GM19240 (cell line): ENCODE data around the gene AXIN1.

Experiments
- DNase-seq: peaks from one replicate; pipeline ENCODE4 v3.0.0; 2011; ENCODE audit warnings: low spot score; ENCODE audit not compliant: insufficient read length

AXIN1 gene

DNA sequence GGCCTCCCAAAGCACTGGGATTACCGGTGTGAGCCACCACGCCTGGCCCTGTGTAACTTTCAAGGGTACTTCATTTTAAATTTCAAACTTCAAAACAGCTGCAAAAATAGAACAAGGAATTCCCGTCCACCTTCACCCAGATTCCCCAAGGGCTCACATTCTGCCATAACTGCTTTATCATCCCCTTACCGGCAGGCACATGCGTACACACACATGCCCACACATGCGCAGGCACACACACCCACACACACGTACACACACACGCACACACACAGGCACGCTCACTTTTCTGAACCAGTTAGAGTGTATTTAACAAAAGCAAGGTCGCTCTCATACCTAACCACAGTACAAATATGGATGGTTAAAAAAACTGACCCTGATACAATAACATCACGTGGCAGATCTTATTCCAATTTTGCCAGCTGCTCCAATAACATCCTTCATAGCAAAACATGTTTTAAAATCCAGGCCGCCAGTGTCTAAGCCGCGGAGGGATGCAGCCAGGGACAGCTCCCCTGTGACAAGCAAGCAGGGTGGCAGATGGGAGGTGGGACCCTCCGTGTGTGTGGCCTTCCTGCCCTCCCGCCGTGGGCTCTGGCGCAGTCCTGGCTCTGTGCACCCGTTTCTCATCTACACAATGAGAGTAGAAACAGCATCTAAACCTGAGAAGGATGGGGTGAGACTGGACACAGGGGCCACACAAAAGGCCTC, 46.5 kb downstream of the AXIN1 start:
- DNase-seq, result no peak

DNA sequence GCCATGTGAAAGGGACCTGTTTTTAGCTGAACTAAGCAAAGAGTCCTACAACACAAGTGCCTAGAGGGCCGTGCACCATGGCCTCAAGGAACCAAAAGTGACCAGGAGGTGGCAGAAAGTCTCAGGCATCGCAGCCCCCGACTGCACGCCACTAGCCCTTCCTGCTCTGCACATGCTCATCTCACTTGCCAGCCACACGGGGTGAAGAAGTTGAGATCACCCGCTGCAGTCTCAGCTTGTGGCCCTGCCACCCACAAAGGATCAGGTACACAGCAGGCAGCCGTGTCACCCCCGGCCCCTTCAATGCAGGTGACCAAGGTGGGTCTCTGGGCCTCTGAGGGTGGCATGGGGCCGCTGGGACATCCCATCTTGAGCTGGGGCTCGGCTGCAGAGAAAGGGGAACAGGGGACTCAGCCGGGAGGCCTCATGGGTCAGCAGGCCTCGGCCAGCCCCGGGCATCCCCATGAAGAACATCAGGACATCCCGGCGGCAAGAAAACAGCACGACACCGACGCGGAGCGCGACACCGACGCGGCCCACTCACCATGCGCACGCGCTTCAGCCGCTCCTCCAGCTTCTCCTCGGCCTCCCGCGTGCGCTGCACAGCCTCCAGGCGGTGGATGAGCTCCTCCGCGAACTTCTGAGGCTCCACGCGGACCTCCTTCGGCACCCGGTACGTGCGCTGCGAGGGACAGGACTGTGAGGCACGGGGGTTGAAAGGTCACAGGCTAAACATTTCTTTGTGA, 48.6 kb downstream of the AXIN1 start:
- no peak for DNase-seq

DNA sequence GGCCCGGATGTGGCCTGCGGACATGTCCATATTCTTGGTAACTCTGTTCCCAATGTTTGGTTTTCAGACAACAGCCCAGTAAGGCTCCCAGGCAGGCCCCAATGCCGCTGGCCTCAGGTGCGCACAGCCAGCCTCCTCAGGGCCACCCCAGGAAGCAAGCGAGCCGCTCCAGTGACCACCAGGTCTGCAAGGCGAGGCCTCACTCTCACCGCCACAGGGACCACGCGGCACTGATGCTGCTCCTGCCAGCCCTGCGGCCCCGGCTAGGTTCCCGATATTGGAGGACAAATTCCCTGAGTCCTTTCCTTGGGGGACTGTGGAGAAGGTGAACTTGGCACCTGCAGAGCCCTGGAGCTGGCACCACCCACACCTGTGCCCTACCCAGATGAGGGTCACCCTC, 50.6 kb downstream of the AXIN1 start:
- no peak for DNase-seq

DNA sequence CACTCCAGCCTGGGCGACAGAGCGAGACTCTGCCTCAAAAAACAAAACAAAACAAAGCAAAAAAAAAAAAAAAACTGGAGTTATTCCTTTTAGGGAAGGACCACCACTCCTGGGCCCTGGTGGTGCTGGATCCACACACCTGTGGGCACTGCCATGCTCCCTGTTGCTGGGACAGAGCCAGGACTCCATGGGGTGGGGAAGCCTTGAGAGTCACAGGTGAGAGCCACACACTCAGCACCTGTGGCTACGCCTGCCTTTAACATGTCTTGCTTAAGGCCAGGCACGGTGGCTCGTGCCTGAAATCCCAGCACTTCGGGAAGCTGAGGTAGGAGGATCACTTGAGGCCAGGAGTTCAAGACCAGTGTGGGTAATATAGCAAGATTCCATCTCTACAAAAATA, 51.3 kb downstream of the AXIN1 start:
- no peak for DNase-seq

DNA sequence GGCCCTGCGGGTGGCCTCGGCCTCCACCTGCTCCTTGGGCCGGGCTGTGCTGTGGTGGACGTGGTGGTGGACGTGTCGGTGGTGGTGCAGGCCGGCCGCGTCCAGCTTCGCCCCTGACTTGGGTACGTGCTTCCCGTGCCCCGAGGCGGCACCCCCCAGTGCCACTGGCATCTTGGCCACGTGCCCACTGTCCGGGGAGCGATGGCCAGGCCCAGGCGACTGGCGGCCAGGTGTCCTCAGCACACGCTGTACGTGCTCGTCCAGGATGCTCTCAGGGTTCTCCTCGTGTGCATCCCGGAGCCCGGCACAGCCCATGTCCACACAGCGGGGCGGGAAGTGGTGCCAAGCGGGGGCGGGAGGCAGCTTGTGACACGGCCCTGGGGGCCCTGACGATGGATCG, 54.7 kb downstream of the AXIN1 start:
- no peak for DNase-seq

DNA sequence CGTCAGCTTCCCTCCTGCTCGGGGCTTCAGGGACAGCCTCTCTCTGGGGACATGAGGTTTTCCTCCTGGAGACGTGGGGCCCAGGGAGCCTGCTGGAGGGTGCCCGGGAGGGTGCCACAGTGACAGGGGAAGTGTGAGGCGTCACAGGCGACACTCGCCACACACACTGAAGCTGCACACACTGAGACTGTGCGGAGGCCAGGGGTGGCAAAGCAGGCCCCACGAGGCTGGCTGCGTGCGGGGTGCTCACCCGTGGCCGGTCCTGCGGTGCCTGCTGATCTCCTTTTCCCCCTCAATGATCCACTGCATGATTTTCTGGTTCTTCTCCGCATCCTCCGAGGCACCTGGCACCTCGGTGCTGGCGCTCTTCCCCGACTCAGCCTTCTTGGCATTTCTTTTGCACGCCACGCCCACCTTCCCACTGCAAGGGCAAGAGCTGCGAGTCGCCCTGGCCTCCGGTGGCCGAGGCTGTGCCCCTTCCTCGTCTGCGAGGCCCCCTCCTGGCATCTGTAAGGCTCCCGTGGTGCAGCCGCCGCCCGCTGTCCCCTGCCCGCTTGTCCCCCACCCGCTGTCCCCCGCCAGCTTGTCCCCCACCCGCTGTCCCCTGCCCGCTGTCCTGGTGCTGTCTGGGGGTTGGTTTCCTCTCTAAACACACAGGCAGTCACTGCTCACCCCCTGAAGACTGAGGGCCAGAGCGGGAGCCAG, 55.6 kb downstream of the AXIN1 start:
- no peak for DNase-seq

DNA sequence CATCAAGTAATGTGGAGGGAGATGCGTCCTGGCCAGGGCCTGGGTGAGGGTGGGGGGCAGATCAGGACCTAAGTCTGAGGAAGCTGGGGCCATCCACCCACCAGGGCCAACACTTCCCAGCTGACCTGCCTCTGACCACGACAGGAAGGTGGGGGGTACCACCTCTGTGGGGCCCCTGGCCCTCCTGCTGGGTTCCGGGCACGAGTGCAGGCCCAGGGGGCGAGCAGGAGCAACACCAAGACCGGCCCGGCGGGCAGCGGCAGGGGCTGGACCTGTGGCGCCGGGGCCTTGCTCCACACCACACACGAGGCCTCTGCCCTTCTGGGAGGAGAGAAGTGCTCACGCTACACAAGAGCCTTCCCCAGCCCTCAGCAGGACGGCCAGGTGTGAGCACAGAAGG, 56.2 kb downstream of the AXIN1 start:
- DNase-seq, result no peak

DNA sequence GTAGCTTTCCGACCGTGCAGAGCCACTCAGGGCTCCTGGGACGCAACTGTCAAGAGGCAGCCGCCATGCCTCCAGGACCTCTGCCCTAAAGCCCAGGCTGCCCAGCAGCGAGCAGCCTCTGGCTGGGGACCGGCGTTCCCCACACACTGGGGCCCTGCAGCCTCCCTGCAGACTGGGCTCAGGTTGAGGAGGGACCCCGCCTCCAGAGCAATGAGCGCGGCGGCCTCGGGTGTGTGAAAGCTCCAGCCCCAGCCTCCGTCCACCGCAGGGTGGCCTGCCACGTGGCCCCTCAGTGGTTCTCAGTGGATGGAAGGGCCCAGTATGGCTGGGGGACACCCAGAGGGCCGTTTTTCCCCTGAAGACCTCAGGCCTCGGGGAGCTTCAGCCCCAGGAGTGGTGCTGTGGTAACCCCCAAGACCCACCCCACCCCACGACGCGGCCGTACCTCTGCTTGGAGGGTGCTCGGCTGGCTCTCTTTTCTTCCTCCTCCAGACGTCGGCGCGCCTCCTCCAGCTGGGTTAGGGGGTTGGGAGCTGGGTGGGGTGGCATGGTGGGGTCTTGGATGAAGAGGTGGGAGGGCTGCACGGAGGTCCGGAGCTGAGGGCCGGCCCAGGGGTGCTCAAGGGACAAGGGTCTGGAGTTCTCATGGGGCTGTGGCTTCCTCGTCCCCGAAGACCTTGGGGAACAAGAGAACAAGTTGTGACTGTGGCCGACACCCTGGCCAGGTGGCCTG, 59.3 kb downstream of the AXIN1 start:
- no peak for DNase-seq

DNA sequence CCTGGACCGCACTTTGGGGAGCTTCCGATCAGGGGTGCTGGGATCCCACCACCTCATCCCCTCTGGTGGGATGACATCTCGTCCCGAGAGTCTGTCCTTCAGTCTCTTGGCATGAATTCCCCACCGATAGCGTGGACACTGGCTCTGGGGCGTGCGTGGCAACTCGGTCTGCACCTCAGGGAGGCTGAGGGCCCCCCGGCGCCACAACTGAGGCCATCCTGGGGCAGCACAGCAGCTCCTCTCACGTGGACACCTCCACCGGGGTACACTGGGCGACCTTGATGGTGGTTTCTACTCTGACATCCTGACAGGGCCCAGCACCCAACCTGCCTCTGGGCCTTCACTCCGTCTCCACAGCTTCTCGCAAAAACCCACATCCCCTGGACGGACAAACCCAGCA, 61.0 kb downstream of the AXIN1 start:
- DNase-seq, result no peak

DNA sequence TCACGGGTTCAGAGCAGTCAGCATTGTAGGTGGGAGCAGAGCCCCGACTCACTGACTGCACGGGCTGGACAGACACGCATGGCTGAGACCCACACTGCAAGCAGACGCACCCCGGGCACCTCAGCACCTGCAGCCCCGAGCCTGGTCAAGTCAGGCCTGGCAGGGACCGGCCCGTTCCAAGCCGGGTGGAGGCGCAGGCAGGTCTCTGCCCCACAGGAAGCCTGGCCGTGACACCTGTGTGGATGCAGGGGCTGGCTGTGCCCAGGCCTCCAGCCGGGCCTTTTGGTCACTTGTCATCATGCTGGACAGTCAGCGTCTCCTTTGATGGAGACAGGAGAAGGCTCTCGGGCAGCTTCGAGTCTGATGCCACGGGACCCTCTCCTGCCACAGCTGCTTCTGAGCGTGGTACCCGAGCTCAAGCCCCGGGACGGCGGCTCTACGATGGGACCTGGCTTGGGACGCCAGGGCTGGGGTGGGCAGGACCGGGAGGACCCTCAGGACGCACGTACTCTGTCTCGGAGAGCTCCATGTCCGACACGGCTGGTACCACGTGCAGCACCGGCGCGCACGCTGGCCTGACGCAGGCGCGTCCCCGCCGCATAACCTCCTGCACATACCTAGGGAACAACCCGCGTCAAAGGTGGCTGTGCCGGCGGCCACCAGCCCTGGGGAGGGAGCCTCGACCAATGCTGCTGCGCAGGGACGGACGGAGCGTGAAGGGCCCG, 61.7 kb downstream of the AXIN1 start:
- DNase-seq, result no peak

DNA sequence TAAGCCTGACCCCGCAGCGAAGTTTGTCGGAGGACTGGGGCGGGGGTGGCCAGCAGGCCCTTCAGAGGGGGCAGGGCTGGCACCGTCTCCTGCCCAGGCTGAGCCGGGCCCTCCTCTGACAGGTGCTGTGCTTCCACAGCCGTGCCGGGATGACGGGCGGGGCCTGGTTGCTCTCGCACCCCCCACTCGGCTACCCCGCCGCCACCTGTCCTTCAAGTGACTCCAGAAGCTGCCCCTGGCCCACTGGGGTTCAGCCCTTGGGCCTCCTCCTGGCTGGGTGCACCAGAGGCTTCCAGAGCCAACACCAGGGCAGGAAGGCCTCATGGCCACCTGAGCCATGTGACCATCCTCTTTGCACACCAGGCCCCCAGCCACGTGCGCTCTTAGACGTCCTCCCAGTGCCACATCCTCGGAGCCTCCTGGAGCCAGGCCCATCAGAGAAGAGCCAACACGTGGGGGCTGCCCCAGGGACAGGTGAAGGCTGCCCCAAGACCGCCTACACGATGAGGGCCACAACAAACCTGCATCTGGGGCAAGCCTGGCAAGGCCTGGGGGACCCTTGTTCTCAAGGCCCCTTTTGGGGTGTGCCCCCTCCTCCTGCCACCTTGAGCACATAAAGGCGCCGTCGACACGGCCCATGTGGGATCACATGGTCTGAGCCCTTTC, 62.4 kb downstream of the AXIN1 start:
- DNase-seq, result no peak

DNA sequence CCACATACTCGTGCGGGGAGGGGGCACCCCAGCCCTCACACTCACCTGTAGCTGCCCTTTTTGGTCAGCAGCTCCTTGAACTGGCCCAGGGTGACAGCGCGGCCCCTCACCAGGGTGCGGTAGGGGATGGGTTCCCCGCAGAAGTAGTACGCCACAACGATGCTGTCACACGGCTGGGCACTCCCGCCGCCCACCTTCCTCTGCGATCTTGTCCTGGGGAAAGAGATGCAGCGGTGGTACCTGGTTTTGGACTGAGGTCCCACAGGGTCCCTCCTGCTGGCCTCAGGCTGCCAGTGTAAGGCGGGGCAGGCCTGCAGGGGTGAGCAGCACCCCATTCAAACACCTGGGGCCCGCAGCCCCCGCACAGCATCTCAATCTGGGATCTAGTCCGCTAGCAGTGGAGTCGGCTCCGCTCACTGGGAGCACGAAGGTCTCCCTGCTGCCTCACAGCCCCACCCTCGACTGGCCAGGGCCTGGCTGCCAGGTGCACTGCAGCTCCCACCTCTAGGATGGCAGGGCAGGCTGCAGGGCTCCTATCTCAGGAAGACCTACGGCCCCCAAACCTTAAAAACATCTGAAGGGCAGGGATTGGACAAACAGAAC, 63.0 kb downstream of the AXIN1 start:
- no peak for DNase-seq

DNA sequence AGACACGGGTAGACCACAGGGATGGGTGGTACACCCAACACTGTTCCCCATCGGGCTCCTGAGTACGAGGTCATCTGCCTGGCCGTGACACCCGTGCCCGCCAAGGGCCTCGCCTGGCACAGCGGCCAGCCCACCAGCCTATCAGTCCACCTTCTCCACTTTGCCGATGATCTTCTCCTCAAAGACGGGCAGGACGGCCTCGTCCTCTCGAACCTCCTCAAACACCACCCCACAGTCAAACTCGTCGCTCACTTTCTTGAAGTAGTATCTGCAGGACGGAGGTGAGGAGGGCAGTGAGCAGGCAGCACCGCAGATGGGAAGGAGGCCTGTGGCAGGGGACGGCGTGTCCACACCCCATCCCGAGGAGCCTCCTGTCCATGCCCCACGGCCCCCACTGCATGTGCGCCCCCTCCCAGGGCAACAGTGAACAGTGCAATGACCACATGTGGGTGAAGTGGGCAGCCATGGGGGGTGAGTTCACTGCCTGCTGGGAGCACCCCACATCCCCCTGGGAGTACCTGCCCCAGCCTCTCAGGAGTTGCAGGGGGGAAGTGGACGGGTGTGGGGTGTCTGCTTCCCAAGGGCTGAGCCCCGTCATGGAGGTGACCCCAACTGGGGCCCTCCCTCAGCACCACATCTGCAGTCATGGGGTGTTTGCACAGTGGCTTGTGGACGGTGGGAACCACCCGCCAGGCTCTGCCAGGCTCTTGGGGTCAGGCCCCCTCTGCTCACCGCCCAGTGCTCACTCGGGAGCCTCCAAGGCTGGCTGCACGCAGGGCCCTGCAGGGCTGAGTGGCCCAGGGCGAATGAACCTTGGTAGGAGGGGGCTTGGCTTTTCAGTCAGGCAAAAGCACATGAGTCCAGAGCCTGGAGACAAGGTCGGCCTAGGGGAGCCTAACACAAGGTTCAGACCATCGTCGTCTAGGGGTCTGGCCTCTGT, 64.3 kb downstream of the AXIN1 start:
- DNase-seq, result no peak

DNA sequence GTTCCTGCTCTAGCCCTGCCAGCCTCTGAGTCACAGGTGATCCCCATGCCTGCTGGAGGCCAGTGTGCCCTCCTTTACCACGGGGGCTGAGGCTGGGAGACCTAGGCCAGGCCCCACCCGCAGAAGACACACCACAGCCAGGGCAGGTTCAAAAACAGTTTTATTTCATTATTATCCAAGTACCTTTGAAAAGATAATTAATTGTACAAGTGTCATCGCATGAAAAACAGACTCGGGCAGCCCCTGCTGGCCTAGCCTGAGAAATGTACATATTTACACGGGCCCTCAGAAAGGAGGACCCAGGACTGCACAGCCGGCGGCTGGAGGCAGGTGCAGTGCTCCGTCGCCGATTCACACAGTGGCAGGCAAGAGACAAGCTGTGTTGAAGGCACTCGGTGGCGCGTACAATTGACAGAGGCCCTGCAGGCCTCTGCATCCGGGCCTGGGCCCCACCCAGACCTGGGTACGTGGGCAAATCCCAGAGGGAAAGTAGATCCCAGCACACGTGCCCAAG, 65.2 kb downstream of the AXIN1 start:
- no peak for DNase-seq

DNA sequence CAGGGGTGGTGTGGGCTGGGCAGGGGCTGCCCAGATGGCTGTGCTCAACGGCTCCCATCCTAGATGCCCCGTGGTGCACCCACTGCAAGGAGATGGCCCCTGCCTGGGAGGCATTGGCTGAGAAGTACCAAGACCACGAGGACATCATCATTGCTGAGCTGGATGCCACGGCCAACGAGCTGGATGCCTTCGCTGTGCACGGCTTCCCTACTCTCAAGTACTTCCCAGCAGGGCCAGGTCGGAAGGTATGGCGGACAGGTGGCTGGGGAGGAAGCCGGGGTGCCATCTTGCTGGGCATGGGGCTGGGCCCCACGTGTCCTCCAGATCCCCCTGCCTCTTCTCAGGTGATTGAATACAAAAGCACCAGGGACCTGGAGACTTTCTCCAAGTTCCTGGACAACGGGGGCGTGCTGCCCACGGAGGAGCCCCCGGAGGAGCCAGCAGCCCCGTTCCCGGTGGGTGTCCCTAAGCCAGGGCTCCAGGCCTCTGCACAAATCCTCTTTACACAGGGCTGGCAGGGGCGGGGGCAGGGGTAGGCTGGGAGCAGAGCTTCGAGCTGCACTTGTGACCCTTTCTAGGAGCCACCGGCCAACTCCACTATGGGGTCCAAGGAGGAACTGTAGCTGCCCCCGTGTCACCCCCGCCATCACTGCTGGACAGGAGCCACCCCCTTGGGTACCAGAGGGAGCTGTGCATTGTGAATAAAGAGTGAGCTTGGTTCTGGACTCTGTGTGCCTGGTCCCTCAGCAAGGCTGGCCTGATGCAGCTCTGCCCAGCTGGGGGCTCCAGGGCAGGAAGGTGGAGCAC, 65.8 kb downstream of the AXIN1 start:
- no peak for DNase-seq

DNA sequence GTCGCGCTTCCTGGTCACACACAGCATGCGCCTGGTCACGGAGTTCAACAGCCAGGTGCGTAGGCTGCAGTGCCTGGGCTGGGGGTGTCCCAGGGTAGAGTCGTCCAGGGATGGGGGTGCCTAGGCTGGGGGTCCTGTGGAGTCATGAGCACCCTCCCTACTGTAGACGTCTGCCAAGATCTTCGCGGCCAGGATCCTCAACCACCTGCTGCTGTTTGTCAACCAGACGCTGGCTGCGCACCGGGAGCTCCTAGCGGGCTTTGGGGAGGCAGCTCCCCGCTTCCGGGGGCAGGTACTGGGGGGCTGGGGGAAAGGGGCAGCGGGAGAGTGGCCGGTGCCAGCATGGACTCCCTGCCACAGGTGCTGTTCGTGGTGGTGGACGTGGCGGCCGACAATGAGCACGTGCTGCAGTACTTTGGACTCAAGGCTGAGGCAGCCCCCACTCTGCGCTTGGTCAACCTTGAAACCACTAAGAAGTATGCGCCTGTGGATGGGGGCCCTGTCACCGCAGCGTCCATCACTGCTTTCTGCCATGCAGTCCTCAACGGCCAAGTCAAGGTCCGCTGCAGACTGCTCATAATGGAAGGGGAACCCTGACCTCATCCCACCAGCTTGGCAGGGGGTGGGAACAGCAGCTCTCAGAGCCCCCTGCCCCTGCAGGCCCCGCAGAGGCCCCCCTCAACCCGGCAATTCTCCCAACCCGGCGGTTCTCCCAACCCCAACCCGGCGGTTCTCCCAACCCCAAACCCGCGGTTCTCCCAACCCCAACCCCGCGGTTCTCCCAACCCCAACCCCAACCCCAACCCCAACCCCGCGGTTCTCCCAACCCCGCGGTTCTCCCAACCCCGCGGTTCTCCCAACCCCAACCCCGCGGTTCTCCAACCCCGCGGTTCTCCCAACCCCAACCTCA, 67.1 kb downstream of the AXIN1 start:
- no peak for DNase-seq
